Lung (tissue), 12 donors: ENCODE measurements around the gene AGPAT1. TPM values are rescaled to one million over a fixed set of nuclear protein-coding genes. Genes with fewer than 3 reads are reported as not detected.
A peak's percentile ranks its signal among the peaks of the same experiment; 100 is the strongest.
"Not testable (repeated sequence)": the region's sequence is repeated elsewhere in the genome, so short reads cannot be mapped to it uniquely, and the experiment has no call there.

ENCODE experiments used
- ATAC-seq: fragments of 200-7000 bp; cut with Tn5 transposase; one replicate; pipeline ENCODE4 v1.9.1; 2020; ENCODE audit warnings: moderate number of reproducible peaks; ENCODE audit not compliant: insufficient read depth, low FRiP score
- DNase-seq, 3 donors: peaks; one replicate each; pipeline ENCODE4 v3.0.0-alpha.2; 2013 to 2017
- H3K27ac ChIP-seq, 2 donors: one replicate each; pipeline ENCODE4 v1.5.1; 2013; ENCODE audit warnings: mild to moderate bottlenecking in 2 of 2, moderate library complexity in 2 of 2, control low read depth in 1 of 2, inconsistent platforms in 1 of 2, low read depth in 1 of 2, low read length in 1 of 2
- H3K27me3 ChIP-seq, 3 donors: one replicate each; pipeline ENCODE4 v1.5.1; 2013; ENCODE audit warnings: low read length in 2 of 3; ENCODE audit not compliant: control insufficient read depth in 3 of 3, insufficient read depth in 3 of 3
- H3K36me3 ChIP-seq, 4 donors: one replicate each; pipeline ENCODE4 v1.5.1; 2013; ENCODE audit warnings: low read length in 4 of 4, mild to moderate bottlenecking in 1 of 4, moderate library complexity in 1 of 4; ENCODE audit not compliant: control insufficient read depth in 4 of 4, insufficient read depth in 4 of 4
- H3K4me1 ChIP-seq, 5 donors: one replicate each; pipeline ENCODE4 v1.5.1; 2013; ENCODE audit warnings: low read length in 5 of 5, mild to moderate bottlenecking in 2 of 5, moderate library complexity in 1 of 5; ENCODE audit not compliant: control insufficient read depth in 5 of 5, insufficient read depth in 5 of 5
- H3K4me3 ChIP-seq: one replicate; pipeline ENCODE4 v1.5.1; 2013; ENCODE audit warnings: mild to moderate bottlenecking, control low read depth, moderate library complexity
- H3K9ac ChIP-seq, 2 donors: one replicate each; pipeline ENCODE4 v1.5.1; 2013; ENCODE audit warnings: low read length in 2 of 2, control low read depth in 1 of 2; ENCODE audit not compliant: insufficient read depth in 1 of 2
- H3K9me3 ChIP-seq, 4 donors: one replicate each; pipeline ENCODE4 v1.5.1; 2013; ENCODE audit warnings: low read length in 3 of 4, mild to moderate bottlenecking in 1 of 4, moderate library complexity in 1 of 4; ENCODE audit not compliant: control insufficient read depth in 4 of 4, insufficient read depth in 3 of 4
- WGBS, 2 donors: extraction: QIAGEN DNeasy Blood & Tissue Kit; methylation state at CpG; one replicate each; pipeline ENCODE4 v1.1.7; 2013; 5-methylcytosine and 5-hydroxymethylcytosine counted together
- polyA plus RNA-seq, 2 donors: library from polyadenylated mRNA; stranded (reverse); fragments of 200-250 nt; gene quantifications; one replicate each; pipeline ENCODE4 v1.2.1, GENCODE V29; 2013
- total RNA-seq, 2 donors: library from RNA; depleted of rRNA in 1 of 2; stranded (reverse); fragments of >200 nt in 1 of 2; gene quantifications; one replicate each; pipeline ENCODE4 v1.2.1, GENCODE V29; 2014 to 2021
- TF ChIP-seq, protein P1 (sequence below): IDR thresholded peaks from 2 replicates; pipeline ENCODE4 v1.5.1; 2012; ENCODE audit warnings: mild to moderate bottlenecking; ENCODE audit errors: control extremely low read depth, extremely low read depth
- donor health status: control.
- donor health status: control.
- donor health status: Bipolar disorder and iron deficiency.
- donor health status: healthy.
- donor health status: DM: yes; HTN: yes; CAD: no.

Gene AGPAT1
- total and polyA plus RNA-seq, 4 donors = 24.7 to 52.6 (median 40.5) TPM

DNA sequence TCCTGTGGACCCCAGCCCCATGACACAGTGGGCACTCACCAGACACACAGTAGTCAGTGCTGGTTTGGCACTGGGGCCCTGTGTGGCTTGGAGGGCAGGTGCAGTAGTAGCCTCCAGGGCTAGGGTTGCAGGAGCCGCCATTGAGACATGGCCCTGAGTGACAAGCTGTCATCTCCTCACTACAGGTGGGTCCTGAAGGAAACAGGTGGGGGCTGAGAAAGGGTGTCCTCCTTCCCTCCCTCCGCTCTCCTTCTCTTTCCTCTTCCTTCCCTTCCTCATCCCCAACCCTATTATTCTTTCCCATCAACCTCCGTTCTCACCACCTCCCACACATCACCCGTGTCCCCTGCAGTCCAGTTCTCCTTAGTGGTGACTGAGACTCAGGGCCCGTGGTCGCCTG lies 37.8 kb upstream of the AGPAT1 start:
- no peaks in the 10 kb centered on the region for H3K4me1 ChIP-seq
- no peaks in the 10 kb centered on the region for H3K9me3 ChIP-seq
- TF ChIP-seq, protein P1, sequence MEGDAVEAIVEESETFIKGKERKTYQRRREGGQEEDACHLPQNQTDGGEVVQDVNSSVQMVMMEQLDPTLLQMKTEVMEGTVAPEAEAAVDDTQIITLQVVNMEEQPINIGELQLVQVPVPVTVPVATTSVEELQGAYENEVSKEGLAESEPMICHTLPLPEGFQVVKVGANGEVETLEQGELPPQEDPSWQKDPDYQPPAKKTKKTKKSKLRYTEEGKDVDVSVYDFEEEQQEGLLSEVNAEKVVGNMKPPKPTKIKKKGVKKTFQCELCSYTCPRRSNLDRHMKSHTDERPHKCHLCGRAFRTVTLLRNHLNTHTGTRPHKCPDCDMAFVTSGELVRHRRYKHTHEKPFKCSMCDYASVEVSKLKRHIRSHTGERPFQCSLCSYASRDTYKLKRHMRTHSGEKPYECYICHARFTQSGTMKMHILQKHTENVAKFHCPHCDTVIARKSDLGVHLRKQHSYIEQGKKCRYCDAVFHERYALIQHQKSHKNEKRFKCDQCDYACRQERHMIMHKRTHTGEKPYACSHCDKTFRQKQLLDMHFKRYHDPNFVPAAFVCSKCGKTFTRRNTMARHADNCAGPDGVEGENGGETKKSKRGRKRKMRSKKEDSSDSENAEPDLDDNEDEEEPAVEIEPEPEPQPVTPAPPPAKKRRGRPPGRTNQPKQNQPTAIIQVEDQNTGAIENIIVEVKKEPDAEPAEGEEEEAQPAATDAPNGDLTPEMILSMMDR = no peak
- WGBS, 2 donors = 90 to 94% methylated on average over 6 of the region's 6 CpGs
- H3K27me3 ChIP-seq = no peaks in the 10 kb centered on the region
- ATAC-seq = no peak
- peaks cover 0 to 2% (median 0%) of the 10 kb centered on the region in 4 donors for H3K36me3 ChIP-seq
- no peak overlapping the region for H3K4me3 ChIP-seq
- H3K9ac ChIP-seq = no peak overlapping the region
- DNase-seq = no peak
- no peak overlapping the region for H3K27ac ChIP-seq

DNA sequence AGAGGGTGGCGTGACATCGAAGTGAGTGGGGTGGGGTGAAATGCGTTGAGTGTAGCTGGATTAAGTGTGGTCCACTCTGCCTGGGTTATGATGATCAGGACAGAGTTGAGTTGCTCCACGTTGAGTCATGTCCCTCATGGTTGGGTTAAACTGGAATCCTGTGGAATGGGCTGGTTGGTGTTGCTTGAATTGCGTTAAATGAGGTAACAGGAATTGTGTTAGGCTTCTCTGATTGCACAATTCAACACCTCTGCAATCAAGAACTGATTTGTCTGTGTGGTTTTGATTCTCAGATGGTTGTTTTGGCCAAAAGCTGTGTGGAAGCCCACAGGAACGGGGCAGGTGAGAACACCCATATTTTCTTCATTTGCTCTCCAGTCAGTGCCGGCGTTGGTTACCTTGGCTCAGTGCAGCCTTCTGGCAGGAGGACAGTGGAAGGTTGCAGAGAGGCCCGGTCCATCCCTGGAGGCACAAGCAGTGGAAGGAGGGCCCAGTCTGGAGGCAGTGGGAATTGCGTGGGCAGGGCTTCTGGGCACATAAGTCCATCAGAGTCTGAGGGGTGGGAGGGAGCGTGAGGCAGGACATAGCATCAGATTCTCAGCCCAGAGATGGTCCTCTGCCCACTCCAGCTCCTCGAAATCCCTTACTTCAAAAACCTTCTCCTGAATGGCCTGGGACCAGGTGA lies 36.3 kb upstream of the AGPAT1 start:
- no peaks in the 10 kb centered on the region for H3K9me3 ChIP-seq
- no peaks in the 10 kb centered on the region for H3K27me3 ChIP-seq
- WGBS, 2 donors = 75 to 82% methylated on average over 12 of the region's 12 CpGs
- TF ChIP-seq, protein P1 = no peak
- no peak overlapping the region for H3K9ac ChIP-seq
- no peaks in the 10 kb centered on the region for H3K4me1 ChIP-seq
- H3K27ac ChIP-seq = peak overlapping the region in 1 of 2 donors; percentile 1
- peaks cover 0 to 2% (median 0%) of the 10 kb centered on the region in 4 donors for H3K36me3 ChIP-seq
- ATAC-seq (no peak), DNase-seq (no peak)
- H3K4me3 ChIP-seq = no peak overlapping the region

DNA sequence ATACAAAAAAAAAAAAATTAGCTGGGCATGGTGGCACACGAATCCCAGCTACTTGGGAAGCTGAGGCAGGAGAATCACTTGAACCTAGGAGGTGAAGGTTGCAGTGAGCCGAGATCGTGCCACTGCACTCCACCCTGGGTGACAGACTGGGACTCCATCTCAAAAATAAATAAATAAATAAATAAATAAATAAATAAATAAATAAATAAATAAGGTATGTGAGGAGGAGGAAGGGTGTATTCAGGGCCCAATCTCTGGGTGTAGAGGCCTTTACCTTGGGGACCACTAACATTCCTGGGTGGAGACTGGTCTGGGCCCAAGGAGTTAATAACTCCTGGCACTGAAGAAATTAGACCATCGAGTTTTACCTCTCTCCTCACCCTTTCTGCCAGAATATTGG lies 35.5 kb upstream of the AGPAT1 start:
- H3K4me1 ChIP-seq, H3K27me3 ChIP-seq, H3K36me3 ChIP-seq, ATAC-seq, H3K4me3 ChIP-seq, DNase-seq, H3K9me3 ChIP-seq, H3K27ac ChIP-seq, H3K9ac ChIP-seq: not testable (repeated sequence)
- 80 to 88% methylated on average over 4 of the region's 4 CpGs for WGBS, 2 donors

DNA sequence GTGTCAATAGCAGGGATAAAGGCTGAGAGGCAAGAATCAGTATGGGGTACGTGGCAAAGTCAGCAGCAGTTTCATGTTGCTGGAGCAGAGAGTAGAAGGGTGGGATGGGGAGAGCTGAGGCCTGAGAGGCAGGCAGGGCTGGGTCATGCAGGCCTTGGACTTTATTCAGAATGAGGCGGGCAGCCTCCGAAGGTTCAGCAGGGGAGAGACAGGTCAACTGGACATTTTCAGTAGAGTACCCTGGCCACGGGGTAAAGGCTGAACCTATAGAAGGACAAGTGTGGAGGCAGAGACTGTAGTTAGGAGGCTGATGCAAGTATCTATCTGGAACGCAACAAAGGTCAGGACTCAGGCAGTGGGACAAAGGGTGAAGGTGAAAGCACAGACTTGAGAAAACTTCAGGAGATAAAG lies 34.3 kb upstream of the AGPAT1 start:
- H3K4me3 ChIP-seq = no peak overlapping the region
- ATAC-seq = no peak
- no peak overlapping the region for H3K9ac ChIP-seq
- TF ChIP-seq, protein P1 = no peak
- H3K36me3 ChIP-seq = peaks cover 0 to 2% (median 0%) of the 10 kb centered on the region in 4 donors
- H3K9me3 ChIP-seq = no peaks in the 10 kb centered on the region
- H3K4me1 ChIP-seq = no peaks in the 10 kb centered on the region
- H3K27me3 ChIP-seq = no peaks in the 10 kb centered on the region
- DNase-seq = no peak
- WGBS, 2 donors = 88 to 93% methylated on average over 5 of the region's 5 CpGs
- H3K27ac ChIP-seq = no peak overlapping the region
